Mesendoderm (in vitro differentiated cells): Measurements from ENCODE around the gene OSBPL10.

ENCODE experiments used
- DNase-seq: peaks from one replicate; pipeline ENCODE4 v3.0.0; 2013
- H2AK5ac ChIP-seq: 2 replicates; pipeline ENCODE4 v1.6.1; 2013; ENCODE audit warnings: low read length, inconsistent platforms
- H2BK120ac ChIP-seq: 2 replicates; pipeline ENCODE4 v1.6.1; 2013; ENCODE audit warnings: low read depth, mild to moderate bottlenecking, low read length, moderate library complexity, mixed read lengths
- H2BK15ac ChIP-seq: replicated peaks from 2 replicates; pipeline ENCODE4 v1.6.1; 2013; ENCODE audit warnings: low read depth, mild to moderate bottlenecking, moderate library complexity
- H2BK5ac ChIP-seq: 2 replicates; pipeline ENCODE4 v1.6.1; 2013; ENCODE audit warnings: low read length, inconsistent platforms
- H3K18ac ChIP-seq: 2 replicates; pipeline ENCODE4 v1.6.1; 2013; ENCODE audit warnings: mild to moderate bottlenecking, low read length, mixed read lengths
- H3K23ac ChIP-seq: one replicate; pipeline ENCODE4 v1.6.1; 2013; ENCODE audit warnings: low read length
- H3K27ac ChIP-seq: 2 replicates; pipeline ENCODE4 v1.5.1; 2013; ENCODE audit warnings: low read depth, mild to moderate bottlenecking, inconsistent platforms, low read length, moderate library complexity
- H3K27me3 ChIP-seq: 2 replicates; pipeline ENCODE4 v1.6.1; 2013; ENCODE audit warnings: low read length, control low read depth, mild to moderate bottlenecking, inconsistent platforms; ENCODE audit not compliant: insufficient read depth, poor library complexity
- H3K36me3 ChIP-seq: 2 replicates; pipeline ENCODE4 v1.6.1; 2013; ENCODE audit warnings: low read length, inconsistent platforms; ENCODE audit not compliant: control insufficient read depth, insufficient read depth
- H3K4ac ChIP-seq: one replicate; pipeline ENCODE4 v1.6.1; 2013; ENCODE audit warnings: low read depth, mild to moderate bottlenecking, low read length, moderate library complexity
- H3K4me1 ChIP-seq: 2 replicates; pipeline ENCODE4 v1.6.1; 2013; ENCODE audit warnings: low read depth, low read length, inconsistent platforms; ENCODE audit not compliant: control insufficient read depth
- H3K4me2 ChIP-seq: 2 replicates; pipeline ENCODE4 v1.6.1; 2013; ENCODE audit warnings: low read length
- H3K4me3 ChIP-seq: 2 replicates; pipeline ENCODE4 v1.5.1; 2013; ENCODE audit warnings: mild to moderate bottlenecking, low read length
- H3K56ac ChIP-seq: one replicate; pipeline ENCODE4 v1.6.1; 2013; ENCODE audit warnings: low read length
- H3K79me1 ChIP-seq: 2 replicates; pipeline ENCODE4 v1.6.1; 2013; ENCODE audit warnings: low read length, inconsistent platforms
- H3K79me2 ChIP-seq: 2 replicates; pipeline ENCODE4 v1.6.1; 2013; ENCODE audit warnings: mild to moderate bottlenecking, low read length; ENCODE audit not compliant: control insufficient read depth, insufficient read depth
- H3K9ac ChIP-seq: 2 replicates; pipeline ENCODE4 v1.6.1; 2013; ENCODE audit warnings: low read length, inconsistent platforms
- H4K5ac ChIP-seq: one replicate; pipeline ENCODE4 v1.6.1; 2013; ENCODE audit warnings: low read length
- H4K8ac ChIP-seq: one replicate; pipeline ENCODE4 v1.6.1; 2013; ENCODE audit warnings: low read depth, mild to moderate bottlenecking, control low read depth, low read length, moderate library complexity
- WGBS: extraction: QIAGEN DNeasy Blood & Tissue Kit; methylation state at CpG from one replicate; pipeline ENCODE4 v1.1.7; 2013; ENCODE audit warnings: low lambda C conversion rate, missing lambda C conversion rate; ENCODE audit not compliant: insufficient coverage; ENCODE audit errors: extremely low coverage; 5-methylcytosine and 5-hydroxymethylcytosine counted together

OSBPL10 gene

DNA sequence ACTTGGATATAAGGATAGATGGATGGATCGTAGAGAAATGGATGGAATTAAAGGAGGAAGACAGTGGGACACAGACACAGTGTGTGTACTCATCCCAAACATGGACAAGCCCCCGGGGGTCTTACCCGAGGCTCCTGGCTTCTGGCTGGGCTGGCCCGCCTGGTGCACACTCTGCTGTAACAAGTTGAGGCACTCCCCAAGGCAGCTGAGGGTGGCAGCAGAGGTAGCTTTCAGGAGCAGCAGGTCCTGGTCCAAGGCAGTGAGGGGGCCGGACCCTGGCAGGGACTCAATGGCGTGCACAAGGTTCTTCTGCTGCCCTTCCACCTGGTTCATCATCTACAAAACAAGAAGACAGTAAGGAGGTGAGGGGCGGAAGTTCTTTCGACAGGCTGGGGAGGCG, 233.3 kb downstream of the OSBPL10 start:
- no peak overlapping the region for H3K4me2 ChIP-seq
- H3K23ac ChIP-seq: no peak overlapping the region
- H3K27ac ChIP-seq: no peak overlapping the region
- H4K8ac ChIP-seq: no peak overlapping the region
- H3K4ac ChIP-seq: no peak overlapping the region
- no peaks in the 10 kb centered on the region for H3K27me3 ChIP-seq
- H3K18ac ChIP-seq: no peak overlapping the region
- no peaks in the 10 kb centered on the region for H3K36me3 ChIP-seq
- H3K4me1 ChIP-seq: no peaks in the 10 kb centered on the region
- H3K79me2 ChIP-seq: no peaks in the 10 kb centered on the region
- WGBS: 100% methylated on average over 1 of the region's 9 CpGs
- no peaks in the 10 kb centered on the region for H3K79me1 ChIP-seq
- H4K5ac ChIP-seq: no peak overlapping the region
- no peak overlapping the region for H2BK120ac ChIP-seq
- H2AK5ac ChIP-seq: no peak overlapping the region
- DNase-seq: no peak
- no peak overlapping the region for H3K4me3 ChIP-seq
- H3K9ac ChIP-seq: no peak overlapping the region
- no peak overlapping the region for H2BK15ac ChIP-seq
- no peak overlapping the region for H2BK5ac ChIP-seq
- no peak overlapping the region for H3K56ac ChIP-seq

DNA sequence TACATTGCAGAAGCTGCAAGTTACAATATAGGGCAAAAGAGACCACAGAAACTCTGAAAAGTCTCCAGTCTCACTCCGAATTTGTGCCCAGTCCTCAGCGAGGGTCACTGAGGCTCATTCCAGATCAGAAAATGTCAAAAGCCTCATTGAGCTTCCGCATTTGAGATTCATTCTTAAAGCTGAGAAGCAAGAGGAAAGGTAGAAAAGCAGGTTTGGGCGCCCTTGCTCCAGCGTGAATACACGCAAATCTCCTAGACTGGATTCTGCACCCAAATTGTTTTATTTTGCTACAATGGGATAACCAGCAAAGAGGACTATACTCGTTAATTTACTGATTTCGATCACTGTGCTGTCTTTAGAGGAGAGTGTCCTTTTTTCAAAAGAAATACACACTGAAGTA, 236.1 kb downstream of the OSBPL10 start:
- H3K36me3 ChIP-seq: no peaks in the 10 kb centered on the region
- no peaks in the 10 kb centered on the region for H3K79me1 ChIP-seq
- no peak overlapping the region for H3K56ac ChIP-seq
- H3K4me3 ChIP-seq: no peak overlapping the region
- no peak overlapping the region for H2AK5ac ChIP-seq
- H3K27ac ChIP-seq: no peak overlapping the region
- no peak for DNase-seq
- no peaks in the 10 kb centered on the region for H3K4me1 ChIP-seq
- H3K4me2 ChIP-seq: no peak overlapping the region
- no peak overlapping the region for H3K9ac ChIP-seq
- H3K4ac ChIP-seq: no peak overlapping the region
- H3K18ac ChIP-seq: no peak overlapping the region
- no CpG with 5 or more reads among the region's 8 CpGs for WGBS
- no peak overlapping the region for H4K8ac ChIP-seq
- H2BK120ac ChIP-seq: no peak overlapping the region
- no peaks in the 10 kb centered on the region for H3K27me3 ChIP-seq
- H4K5ac ChIP-seq: no peak overlapping the region
- no peak overlapping the region for H2BK15ac ChIP-seq
- H3K23ac ChIP-seq: no peak overlapping the region
- H3K79me2 ChIP-seq: no peaks in the 10 kb centered on the region
- H2BK5ac ChIP-seq: no peak overlapping the region

DNA sequence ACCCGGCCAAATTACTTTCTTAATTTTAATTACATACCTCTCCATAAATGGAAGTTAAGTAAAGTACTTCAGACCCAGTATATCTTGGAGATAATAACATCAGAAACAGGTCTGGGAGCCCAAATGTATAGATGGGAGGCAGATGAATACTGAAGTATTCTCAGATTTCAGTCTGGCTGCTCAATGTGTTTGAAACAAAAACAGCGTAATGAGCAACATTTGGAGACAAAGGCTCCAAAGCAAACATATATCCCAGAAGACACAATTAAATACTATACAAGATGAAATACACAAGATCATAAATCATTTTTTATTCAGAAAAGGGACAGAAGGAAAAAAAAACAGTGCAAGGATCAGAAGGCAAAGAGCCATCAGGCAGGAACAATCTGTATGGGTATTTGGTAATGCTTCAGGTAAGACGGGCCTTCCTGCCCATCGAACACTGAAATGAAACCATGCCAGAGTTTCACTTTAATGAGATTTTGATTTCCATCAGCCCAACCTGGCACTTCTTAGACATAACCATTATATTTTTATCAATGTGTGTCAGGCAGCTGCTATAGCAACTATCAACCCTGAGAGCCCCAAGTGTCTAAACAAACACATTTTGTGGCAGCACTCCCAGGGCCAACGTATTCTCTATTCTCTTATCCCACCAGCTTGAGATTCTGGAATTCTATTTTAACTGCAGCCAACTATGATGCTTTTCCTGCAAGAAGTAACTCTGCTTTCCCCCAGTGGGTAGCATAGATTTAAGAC, 237.6 kb downstream of the OSBPL10 start:
- no peak overlapping the region for H2BK15ac ChIP-seq
- no peaks in the 10 kb centered on the region for H3K79me2 ChIP-seq
- no peaks in the 10 kb centered on the region for H3K27me3 ChIP-seq
- no peak overlapping the region for H3K23ac ChIP-seq
- no peak overlapping the region for H3K4ac ChIP-seq
- no peak overlapping the region for H3K9ac ChIP-seq
- H4K8ac ChIP-seq: no peak overlapping the region
- H2BK120ac ChIP-seq: no peak overlapping the region
- no peak overlapping the region for H3K56ac ChIP-seq
- no CpG with 5 or more reads among the region's 5 CpGs for whole genome bisulfite sequencing
- no peaks in the 10 kb centered on the region for H3K4me1 ChIP-seq
- no peak overlapping the region for H3K4me3 ChIP-seq
- DNase-seq: no peak
- H3K79me1 ChIP-seq: no peaks in the 10 kb centered on the region
- no peak overlapping the region for H3K27ac ChIP-seq
- no peaks in the 10 kb centered on the region for H3K36me3 ChIP-seq
- no peak overlapping the region for H3K4me2 ChIP-seq
- H2BK5ac ChIP-seq: no peak overlapping the region
- no peak overlapping the region for H2AK5ac ChIP-seq
- H4K5ac ChIP-seq: no peak overlapping the region
- no peak overlapping the region for H3K18ac ChIP-seq

DNA sequence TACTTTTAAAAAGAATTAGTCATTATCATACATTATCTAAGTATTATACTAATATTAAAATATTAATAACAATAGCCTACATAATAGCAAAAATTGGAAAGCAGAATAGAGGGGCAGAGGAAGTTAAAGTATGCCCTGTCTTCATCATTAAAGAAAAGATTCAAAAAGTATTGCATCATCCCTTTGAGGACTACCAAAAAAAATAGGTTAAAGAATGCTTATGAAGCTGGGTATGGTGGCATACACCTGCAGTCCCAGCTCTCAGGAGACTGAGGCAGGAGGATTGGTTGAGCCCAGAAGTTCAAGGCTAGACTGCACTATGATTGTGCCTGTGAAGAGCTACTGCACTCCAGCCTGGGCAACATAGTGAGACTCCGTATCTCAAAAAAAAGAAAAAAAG, 240.7 kb downstream of the OSBPL10 start:
- WGBS: no CpG with 5 or more reads among the region's 1 CpG
- no peaks in the 10 kb centered on the region for H3K79me2 ChIP-seq
- no peak overlapping the region for H2AK5ac ChIP-seq
- no peak overlapping the region for H3K27ac ChIP-seq
- H3K18ac ChIP-seq: no peak overlapping the region
- no peak for DNase-seq
- no peak overlapping the region for H4K5ac ChIP-seq
- no peak overlapping the region for H4K8ac ChIP-seq
- no peak overlapping the region for H3K4ac ChIP-seq
- no peak overlapping the region for H3K23ac ChIP-seq
- no peaks in the 10 kb centered on the region for H3K4me1 ChIP-seq
- H3K27me3 ChIP-seq: no peaks in the 10 kb centered on the region
- H2BK15ac ChIP-seq: no peak overlapping the region
- H3K56ac ChIP-seq: no peak overlapping the region
- H3K79me1 ChIP-seq: no peaks in the 10 kb centered on the region
- H3K36me3 ChIP-seq: no peaks in the 10 kb centered on the region
- H2BK120ac ChIP-seq: no peak overlapping the region
- H3K4me2 ChIP-seq: no peak overlapping the region
- no peak overlapping the region for H3K4me3 ChIP-seq
- no peak overlapping the region for H3K9ac ChIP-seq
- no peak overlapping the region for H2BK5ac ChIP-seq

DNA sequence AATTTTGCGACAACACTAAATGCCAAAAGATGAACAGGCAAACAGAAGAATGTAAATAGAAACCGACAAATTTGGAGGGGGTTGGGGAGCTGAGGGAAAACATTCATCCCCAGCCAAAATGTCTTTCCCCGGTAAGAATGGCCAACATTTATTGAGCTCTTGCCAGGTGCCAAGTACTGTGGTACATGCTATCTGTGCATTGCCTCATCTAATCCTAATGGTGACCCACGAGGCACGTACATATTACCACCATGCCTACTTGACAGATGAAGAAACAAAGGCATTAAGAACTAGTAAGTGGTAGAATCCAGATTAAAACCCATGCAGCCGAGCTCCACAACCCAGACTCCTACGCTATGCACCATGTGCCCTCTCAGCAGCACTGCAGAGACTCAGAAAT, 242.7 kb downstream of the OSBPL10 start:
- H4K5ac ChIP-seq: no peak overlapping the region
- no peaks in the 10 kb centered on the region for H3K4me1 ChIP-seq
- DNase-seq: no peak
- no peak overlapping the region for H2BK5ac ChIP-seq
- no peaks in the 10 kb centered on the region for H3K79me2 ChIP-seq
- H3K56ac ChIP-seq: no peak overlapping the region
- H3K9ac ChIP-seq: no peak overlapping the region
- H3K4me2 ChIP-seq: no peak overlapping the region
- no peak overlapping the region for H2BK120ac ChIP-seq
- H3K23ac ChIP-seq: no peak overlapping the region
- H2AK5ac ChIP-seq: no peak overlapping the region
- no peak overlapping the region for H3K4me3 ChIP-seq
- no peak overlapping the region for H3K4ac ChIP-seq
- H4K8ac ChIP-seq: no peak overlapping the region
- no peaks in the 10 kb centered on the region for H3K79me1 ChIP-seq
- H3K36me3 ChIP-seq: no peaks in the 10 kb centered on the region
- H3K27ac ChIP-seq: no peak overlapping the region
- H2BK15ac ChIP-seq: no peak overlapping the region
- no peaks in the 10 kb centered on the region for H3K27me3 ChIP-seq
- WGBS: no CpG with 5 or more reads among the region's 7 CpGs
- no peak overlapping the region for H3K18ac ChIP-seq

DNA sequence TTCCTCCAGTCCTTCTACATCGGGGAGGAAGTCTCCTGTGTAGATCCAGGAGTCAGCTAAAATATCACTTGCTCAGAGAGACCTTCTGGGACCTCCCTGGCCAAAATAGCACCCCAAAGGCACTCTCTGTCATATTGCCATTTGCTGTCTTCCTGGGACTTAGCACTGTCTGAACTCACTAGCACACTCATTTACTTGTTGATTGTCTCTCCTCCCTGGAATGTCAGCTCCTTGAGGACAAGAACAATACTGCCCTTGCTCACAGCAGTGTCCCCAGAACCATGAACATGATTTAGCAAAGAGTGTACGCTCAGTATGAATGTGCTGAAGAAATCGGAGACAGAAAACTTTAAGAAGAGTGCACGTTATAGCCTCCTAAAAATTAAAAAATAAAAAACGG, 245.4 kb downstream of the OSBPL10 start:
- H3K18ac ChIP-seq: no peak overlapping the region
- H2BK5ac ChIP-seq: no peak overlapping the region
- DNase-seq: peak; percentile 11
- no peaks in the 10 kb centered on the region for H3K36me3 ChIP-seq
- WGBS: no CpG with 5 or more reads among the region's 5 CpGs
- H4K5ac ChIP-seq: no peak overlapping the region
- H3K9ac ChIP-seq: no peak overlapping the region
- H2BK15ac ChIP-seq: no peak overlapping the region
- H3K27ac ChIP-seq: no peak overlapping the region
- H3K23ac ChIP-seq: no peak overlapping the region
- no peaks in the 10 kb centered on the region for H3K79me2 ChIP-seq
- H2BK120ac ChIP-seq: no peak overlapping the region
- H3K4me1 ChIP-seq: no peaks in the 10 kb centered on the region
- no peaks in the 10 kb centered on the region for H3K79me1 ChIP-seq
- no peaks in the 10 kb centered on the region for H3K27me3 ChIP-seq
- no peak overlapping the region for H4K8ac ChIP-seq
- H3K4me2 ChIP-seq: no peak overlapping the region
- H2AK5ac ChIP-seq: no peak overlapping the region
- H3K4ac ChIP-seq: no peak overlapping the region
- no peak overlapping the region for H3K56ac ChIP-seq
- H3K4me3 ChIP-seq: no peak overlapping the region
